ENCODE measurements around the gene CNIH3. TPM values are rescaled to one million over a fixed set of nuclear protein-coding genes. Genes with fewer than 3 reads are reported as not detected.

The CNIH3 gene
- total RNA-seq, 1 experiment from 2014 or later = 1.8 TPM

DNA sequence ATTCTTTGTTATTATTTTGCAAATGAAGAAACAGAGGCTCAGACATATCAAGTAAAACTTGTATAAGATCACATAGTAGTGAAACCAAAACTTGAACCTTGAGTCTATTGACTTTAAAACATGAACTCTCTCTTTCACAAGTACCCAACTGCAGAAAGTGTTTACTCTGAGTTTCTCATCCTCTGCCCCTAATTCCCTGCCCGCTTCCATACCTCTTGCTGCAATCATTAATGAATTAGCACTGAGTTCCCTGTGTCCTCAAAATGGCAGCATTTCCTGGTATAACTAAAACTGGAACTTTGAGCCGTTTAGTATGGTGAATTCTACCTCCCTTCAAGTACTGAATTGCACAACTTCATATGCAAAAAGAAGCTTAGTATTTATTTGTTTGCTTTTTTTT, 165.7 kb downstream of the CNIH3 start:
- no peak for DNase-seq (ENCODE audit: low read depth, low spot score)
- CTCF ChIA-PET = no interaction called here
- Histone ChIP-seq H3K27me3 (ENCODE audit: insufficient read depth, low read length) (no peaks in the 10 kb centered on the region), H3K27ac (ENCODE audit: low read depth, low read length) (no peak overlapping the region), H3K79me2 (ENCODE audit: insufficient read depth, low read length) (no peaks in the 10 kb centered on the region), H3K9me3 (ENCODE audit: control insufficient read depth in 1 of 2, insufficient read depth in 1 of 2, low read depth in 1 of 2, low read length in 2 of 2) (no peaks in the 10 kb centered on the region), H3K36me3 (ENCODE audit: control insufficient read depth in 1 of 2, insufficient read depth in 2 of 2, low read length in 2 of 2) (no peaks in the 10 kb centered on the region), H4K20me1 (ENCODE audit: insufficient read depth) (no peaks in the 10 kb centered on the region), H3K9me2 (ENCODE audit: insufficient read depth) (no peaks in the 10 kb centered on the region), H3K9ac (ENCODE audit: low read length) (no peak overlapping the region), H3K4me2 (ENCODE audit: low read length) (no peak overlapping the region), H3K4me3 (replicated peaks in 1 of 2; ENCODE audit: low read depth in 1 of 2, low read length in 2 of 2) (no peak overlapping the region), H2AFZ (ENCODE audit: low read depth, low read length, poor library complexity, severe bottlenecking) (no peak overlapping the region), H3K4me1 (ENCODE audit: control insufficient read depth in 1 of 2, insufficient read depth in 2 of 2, low read length in 2 of 2) (no peaks in the 10 kb centered on the region)
- POLR2A ChIA-PET = no interaction called here
- no TSS peak for BruUV-seq (replicated peaks)
- ATAC-seq = no peak
- intact Hi-C loops (cut with micrococcal nuclease) = no loop called here
- TF ChIP-seq JUND (IDR thresholded peaks at IDR 0.05) = no peak
- no peak for TF ChIP-seq ATF3 (IDR thresholded peaks at IDR 0.05)
- no peak for TF ChIP-seq ZFX (IDR thresholded peaks at IDR 0.05)
- TF ChIP-seq YY1 (IDR thresholded peaks at IDR 0.05; ENCODE audit: extremely low read depth, insufficient replicate concordance, low read depth, low read length) = no peak
- TF ChIP-seq SP1 (IDR thresholded peaks at IDR 0.05; ENCODE audit: low read depth) = no peak
- no peak for TF ChIP-seq POLR2AphosphoS5 (IDR thresholded peaks at IDR 0.05; ENCODE audit: low read depth, low read length)
- TF ChIP-seq ZNF274 (IDR thresholded peaks at IDR 0.05; ENCODE audit: low read depth, low read length) = no peak
- TF ChIP-seq ELF1 (IDR thresholded peaks at IDR 0.05; ENCODE audit: borderline replicate concordance, low read depth) = no peak
- TF ChIP-seq EGR1 (IDR thresholded peaks at IDR 0.05; ENCODE audit: low read depth) = no peak
- no peak for TF ChIP-seq TCF7L2 (IDR thresholded peaks at IDR 0.05; ENCODE audit: borderline replicate concordance, extremely low read depth, insufficient read depth, insufficient read length)
- no peak for TF ChIP-seq FOSL1 (IDR thresholded peaks at IDR 0.05; ENCODE audit: low read depth)
- no peak for TF ChIP-seq SRF (IDR thresholded peaks at IDR 0.05; ENCODE audit: low read depth)
- RAD21 ChIA-PET (ENCODE audit: low non-redundant PET in 1 of 2, low total read pairs in 2 of 2, uncharacterized antibody in 2 of 2, unreplicated experiment in 2 of 2) = no interaction called here

All from HCT116 (cell line).